ENCODE measurements around the gene KDM1A.

Gene KDM1A

DNA sequence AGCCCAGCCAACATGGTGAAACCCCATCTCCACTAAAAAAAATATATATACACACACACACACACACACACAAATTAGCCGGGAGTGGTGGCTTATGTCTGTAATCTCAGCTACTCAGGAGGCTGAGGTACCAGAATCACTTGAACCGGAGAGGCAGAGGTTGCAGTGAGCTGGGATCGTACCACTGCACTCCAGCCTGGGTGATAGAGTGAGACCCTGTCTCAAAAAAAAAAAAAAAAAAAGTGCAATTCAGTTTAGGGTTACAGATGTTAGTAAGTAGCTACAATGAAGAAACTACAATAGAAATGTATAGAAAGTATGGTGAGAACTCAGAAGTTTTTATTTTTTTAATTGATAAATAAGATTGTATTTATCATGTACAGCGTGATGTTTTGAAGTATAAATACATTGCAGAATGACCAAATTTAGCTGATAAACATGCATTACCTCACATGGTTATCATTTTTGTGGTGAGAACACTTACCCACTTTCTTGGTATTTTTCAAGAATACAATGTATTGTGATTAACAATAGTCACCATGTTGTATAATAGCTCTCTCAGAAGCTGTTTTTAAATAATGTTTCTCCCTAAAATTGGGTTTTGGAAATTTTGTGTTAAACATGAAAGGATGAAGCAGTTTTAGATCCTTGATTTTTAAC lies 17.9 kb downstream of the KDM1A start:
- no peaks in the 10 kb centered on the region for H3K36me3 ChIP-seq
- TF ChIP-seq, protein P1, sequence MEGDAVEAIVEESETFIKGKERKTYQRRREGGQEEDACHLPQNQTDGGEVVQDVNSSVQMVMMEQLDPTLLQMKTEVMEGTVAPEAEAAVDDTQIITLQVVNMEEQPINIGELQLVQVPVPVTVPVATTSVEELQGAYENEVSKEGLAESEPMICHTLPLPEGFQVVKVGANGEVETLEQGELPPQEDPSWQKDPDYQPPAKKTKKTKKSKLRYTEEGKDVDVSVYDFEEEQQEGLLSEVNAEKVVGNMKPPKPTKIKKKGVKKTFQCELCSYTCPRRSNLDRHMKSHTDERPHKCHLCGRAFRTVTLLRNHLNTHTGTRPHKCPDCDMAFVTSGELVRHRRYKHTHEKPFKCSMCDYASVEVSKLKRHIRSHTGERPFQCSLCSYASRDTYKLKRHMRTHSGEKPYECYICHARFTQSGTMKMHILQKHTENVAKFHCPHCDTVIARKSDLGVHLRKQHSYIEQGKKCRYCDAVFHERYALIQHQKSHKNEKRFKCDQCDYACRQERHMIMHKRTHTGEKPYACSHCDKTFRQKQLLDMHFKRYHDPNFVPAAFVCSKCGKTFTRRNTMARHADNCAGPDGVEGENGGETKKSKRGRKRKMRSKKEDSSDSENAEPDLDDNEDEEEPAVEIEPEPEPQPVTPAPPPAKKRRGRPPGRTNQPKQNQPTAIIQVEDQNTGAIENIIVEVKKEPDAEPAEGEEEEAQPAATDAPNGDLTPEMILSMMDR (IDR thresholded peaks at IDR 0.05; ENCODE audit: low read depth, low read length), result no peak
- H3K4me1 ChIP-seq, result peaks cover 5% of the 10 kb centered on the region; the same call in 1 of the 2 replicates
- no peak for DNase-seq
- no peaks in the 10 kb centered on the region for H3K27me3 ChIP-seq
- no peak overlapping the region for H3K4me3 ChIP-seq (ENCODE audit: low read depth, low read length)
- no peaks in the 10 kb centered on the region for H3K9me3 ChIP-seq

DNA sequence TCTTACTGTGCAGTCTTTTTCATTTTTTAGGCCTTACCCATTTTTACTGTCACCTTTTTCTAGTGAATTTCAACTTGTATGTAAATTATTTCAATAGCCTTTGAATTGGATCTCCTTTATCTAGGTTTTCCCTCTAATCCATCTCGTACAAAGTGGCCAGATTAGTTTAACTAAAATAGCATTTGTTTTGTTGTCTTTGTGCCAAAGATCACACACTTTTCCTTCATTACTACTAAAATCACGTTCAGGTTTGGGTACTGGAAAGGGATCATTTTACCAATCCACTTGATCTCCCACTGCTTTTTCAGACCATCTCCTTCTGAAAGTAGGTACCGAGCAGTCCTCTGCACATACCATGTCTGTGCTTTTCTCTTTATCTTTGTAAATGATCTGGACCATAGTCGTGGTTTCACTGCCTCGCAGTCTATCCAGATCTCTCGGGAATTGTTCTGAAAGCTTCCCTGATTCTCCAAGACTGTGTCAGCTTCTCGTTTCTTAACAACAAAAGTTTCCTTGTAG lies 20.1 kb downstream of the KDM1A start:
- no peak overlapping the region for H3K4me3 ChIP-seq (ENCODE audit: low read depth, low read length)
- no peaks in the 10 kb centered on the region for H3K36me3 ChIP-seq
- DNase-seq, result no peak
- H3K27me3 ChIP-seq, result no peaks in the 10 kb centered on the region
- TF ChIP-seq, protein P1 (IDR thresholded peaks at IDR 0.05; ENCODE audit: low read depth, low read length), result no peak
- H3K9me3 ChIP-seq, result no peaks in the 10 kb centered on the region
- peaks cover 5% of the 10 kb centered on the region; the same call in 1 of the 2 replicates for H3K4me1 ChIP-seq

DNA sequence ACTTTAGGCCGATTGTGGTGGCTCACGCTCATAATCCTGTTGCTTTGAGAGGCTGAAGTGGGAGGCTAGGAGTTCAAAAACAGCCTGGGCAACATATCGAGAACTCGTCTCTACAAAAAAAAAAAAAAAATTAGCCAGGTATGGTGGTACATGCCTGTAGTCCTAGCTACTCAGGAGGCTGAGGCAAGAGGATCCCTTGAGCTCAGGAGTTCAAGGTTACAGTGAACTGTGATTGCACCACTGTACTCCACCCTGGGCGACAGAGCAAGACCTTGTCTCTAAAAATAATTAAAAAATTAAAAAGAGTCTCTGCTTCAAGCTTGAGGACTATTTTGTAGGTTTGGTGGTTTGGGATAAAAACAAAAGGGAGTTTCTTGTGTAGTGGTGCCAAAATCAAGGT lies 21.2 kb downstream of the KDM1A start:
- no peaks in the 10 kb centered on the region for H3K9me3 ChIP-seq
- TF ChIP-seq, protein P1 (IDR thresholded peaks at IDR 0.05; ENCODE audit: low read depth, low read length), result no peak
- DNase-seq, result no peak
- H3K4me3 ChIP-seq (ENCODE audit: low read depth, low read length), result no peak overlapping the region
- no peaks in the 10 kb centered on the region for H3K36me3 ChIP-seq
- no peaks in the 10 kb centered on the region for H3K27me3 ChIP-seq
- H3K4me1 ChIP-seq, result peaks cover 5% of the 10 kb centered on the region; the same call in 1 of the 2 replicates

DNA sequence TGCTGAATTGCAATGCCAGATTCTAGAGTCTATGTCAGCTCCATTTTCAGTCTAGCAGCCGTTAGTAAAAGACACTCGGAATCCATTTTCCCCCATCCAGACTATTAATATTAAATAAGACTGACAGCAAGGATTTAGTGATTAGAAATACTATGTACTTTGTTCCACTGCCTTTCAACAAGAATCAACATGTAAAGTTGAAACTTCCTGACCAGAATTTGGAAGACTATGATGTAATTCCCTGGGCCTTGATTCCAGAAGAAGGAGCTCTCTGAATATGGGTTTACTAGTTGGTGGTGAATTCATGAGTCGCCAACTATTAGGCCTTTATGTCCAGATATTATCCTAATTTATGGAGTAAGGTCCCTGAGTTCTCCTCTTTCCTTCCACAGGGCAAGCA lies 24.8 kb downstream of the KDM1A start:
- no peak for DNase-seq
- Histone ChIP-seq H3K27me3 (no peaks in the 10 kb centered on the region), H3K36me3 (no peaks in the 10 kb centered on the region), H3K4me3 (ENCODE audit: low read depth, low read length) (no peak overlapping the region), H3K4me1 (peaks cover 5% of the 10 kb centered on the region; the same call in 1 of the 2 replicates), H3K9me3 (no peaks in the 10 kb centered on the region)
- TF ChIP-seq, protein P1 (IDR thresholded peaks at IDR 0.05; ENCODE audit: low read depth, low read length), result no peak

DNA sequence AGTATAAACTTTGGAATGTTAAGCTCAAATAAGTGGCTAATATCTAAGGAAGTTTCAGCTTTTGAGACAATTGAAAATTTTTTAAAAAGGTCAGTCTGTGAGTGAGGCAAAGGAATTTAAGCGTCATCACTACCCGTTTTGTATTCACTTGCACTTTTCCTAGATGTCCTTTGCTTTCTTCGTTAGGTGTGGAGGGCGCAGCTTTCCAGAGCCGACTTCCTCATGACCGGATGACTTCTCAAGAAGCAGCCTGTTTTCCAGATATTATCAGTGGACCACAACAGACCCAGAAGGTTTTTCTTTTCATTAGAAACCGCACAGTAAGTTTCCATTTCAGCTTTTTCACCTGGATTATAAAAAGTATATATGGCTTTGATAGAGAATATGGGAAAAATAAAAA lies 30.9 kb downstream of the KDM1A start:
- Histone ChIP-seq H3K4me3 (ENCODE audit: low read depth, low read length) (no peak overlapping the region), H3K4me1 (no peaks in the 10 kb centered on the region), H3K36me3 (peaks cover 14% of the 10 kb centered on the region), H3K27me3 (no peaks in the 10 kb centered on the region), H3K9me3 (no peaks in the 10 kb centered on the region)
- TF ChIP-seq, protein P1 (IDR thresholded peaks at IDR 0.05; ENCODE audit: low read depth, low read length), result no peak
- DNase-seq, result no peak

DNA sequence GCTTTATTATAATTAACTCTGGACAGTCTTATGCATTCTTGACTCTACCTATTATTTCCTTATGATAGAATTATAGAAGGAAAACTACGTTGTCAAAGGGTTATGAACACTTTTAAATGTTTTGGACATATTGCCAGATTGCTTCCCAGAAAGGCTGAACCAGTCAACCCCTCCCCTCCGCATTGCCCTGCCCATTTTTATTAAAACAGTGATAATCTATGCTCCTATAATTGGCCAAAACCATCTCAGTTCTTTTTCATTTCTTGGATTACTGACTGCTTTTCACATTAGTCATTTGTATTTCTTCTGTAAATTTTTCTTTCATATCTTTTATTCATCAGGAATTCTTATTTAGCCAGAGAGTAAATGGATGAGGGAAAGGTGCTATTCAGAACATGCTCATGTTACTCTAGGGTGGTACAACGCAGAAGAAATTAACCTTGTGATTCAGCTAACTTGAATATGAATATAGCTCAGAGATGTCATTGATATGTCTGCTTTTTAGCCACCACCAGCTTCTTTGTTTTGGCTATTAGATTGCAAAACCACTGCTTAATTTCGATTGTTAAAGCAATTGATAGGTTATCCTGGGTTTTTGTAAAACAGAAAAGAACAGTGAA lies 32.1 kb downstream of the KDM1A start:
- no peaks in the 10 kb centered on the region for H3K27me3 ChIP-seq
- no peaks in the 10 kb centered on the region for H3K9me3 ChIP-seq
- H3K4me3 ChIP-seq (ENCODE audit: low read depth, low read length), result no peak overlapping the region
- H3K4me1 ChIP-seq, result no peaks in the 10 kb centered on the region
- DNase-seq, result no peak
- peaks cover 17% of the 10 kb centered on the region for H3K36me3 ChIP-seq
- TF ChIP-seq, protein P1 (IDR thresholded peaks at IDR 0.05; ENCODE audit: low read depth, low read length), result no peak
